ENCODE data around the gene WRNIP1.
"Not testable (repeated sequence)": the region's sequence is repeated elsewhere in the genome, so short reads cannot be mapped to it uniquely, and the experiment has no call there.

WRNIP1 gene

DNA sequence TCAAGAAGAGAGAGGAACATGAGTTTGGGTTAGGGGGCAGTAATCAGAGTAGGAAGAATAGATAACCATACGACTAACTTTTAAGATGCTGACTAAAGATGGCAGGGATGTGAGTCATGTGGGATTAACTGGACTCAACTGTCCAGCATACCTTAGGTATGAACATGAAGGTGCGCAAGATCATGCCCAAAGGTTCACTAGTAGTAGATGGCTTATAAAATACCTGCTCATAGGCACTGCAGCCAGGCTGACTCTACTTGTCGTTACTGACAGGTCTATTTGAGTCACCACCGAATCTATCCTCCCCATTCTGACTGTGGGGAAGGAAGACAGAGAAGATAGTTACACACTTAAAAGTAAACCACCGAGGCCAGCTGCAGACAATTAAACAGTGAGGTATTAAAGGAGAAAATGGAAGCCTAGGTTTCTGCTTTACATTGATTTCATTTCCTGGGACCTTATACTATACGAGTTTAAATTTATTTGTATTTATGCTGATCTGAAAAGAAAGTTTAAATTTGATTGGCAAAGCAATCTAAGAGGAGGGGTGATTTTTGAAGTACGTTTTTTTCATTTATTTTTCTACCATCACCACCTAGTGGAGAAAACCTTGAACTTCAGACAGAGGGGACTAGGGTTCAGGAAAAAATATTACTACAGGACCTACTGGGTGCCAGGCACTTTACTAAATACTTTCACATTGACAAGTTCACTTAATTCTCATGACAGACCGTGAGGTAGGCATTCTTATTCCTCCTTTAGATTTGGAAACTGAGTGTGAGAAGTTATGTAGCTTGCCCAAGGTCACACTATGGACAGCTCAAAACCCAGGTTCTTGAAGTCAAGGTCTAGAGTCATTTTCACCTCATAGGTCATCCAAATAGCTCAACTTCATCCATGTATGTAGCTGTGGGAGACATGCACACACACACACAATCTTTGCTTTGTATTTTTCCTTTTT lies 4.0 kb upstream of the WRNIP1 start:
- TF ChIP-seq, protein P1, sequence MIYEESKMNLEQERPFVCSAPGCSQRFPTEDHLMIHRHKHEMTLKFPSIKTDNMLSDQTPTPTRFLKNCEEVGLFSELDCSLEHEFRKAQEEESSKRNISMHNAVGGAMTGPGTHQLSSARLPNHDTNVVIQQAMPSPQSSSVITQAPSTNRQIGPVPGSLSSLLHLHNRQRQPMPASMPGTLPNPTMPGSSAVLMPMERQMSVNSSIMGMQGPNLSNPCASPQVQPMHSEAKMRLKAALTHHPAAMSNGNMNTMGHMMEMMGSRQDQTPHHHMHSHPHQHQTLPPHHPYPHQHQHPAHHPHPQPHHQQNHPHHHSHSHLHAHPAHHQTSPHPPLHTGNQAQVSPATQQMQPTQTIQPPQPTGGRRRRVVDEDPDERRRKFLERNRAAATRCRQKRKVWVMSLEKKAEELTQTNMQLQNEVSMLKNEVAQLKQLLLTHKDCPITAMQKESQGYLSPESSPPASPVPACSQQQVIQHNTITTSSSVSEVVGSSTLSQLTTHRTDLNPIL (CRISPR knock-in tag; IDR thresholded peaks at IDR 0.05; ENCODE audit: low read depth), result no peak
- TF ChIP-seq ZFP3 (CRISPR knock-in tag; IDR thresholded peaks at IDR 0.05), result no peak
- TF ChIP-seq RARB (CRISPR knock-in tag; IDR thresholded peaks at IDR 0.05), result no peak
- no peak for TF ChIP-seq ZFP30 (CRISPR knock-in tag; IDR thresholded peaks at IDR 0.05)
- TF ChIP-seq ZC3H10 (CRISPR knock-in tag; IDR thresholded peaks at IDR 0.05), result no peak
- TF ChIP-seq GLIS3 (CRISPR knock-in tag; IDR thresholded peaks at IDR 0.05), result no peak
- TF ChIP-seq ISL1 (CRISPR knock-in tag; IDR thresholded peaks at IDR 0.05), result no peak
- TF ChIP-seq ESRRG (CRISPR knock-in tag; IDR thresholded peaks at IDR 0.05), result no peak
- TF ChIP-seq, protein P2, sequence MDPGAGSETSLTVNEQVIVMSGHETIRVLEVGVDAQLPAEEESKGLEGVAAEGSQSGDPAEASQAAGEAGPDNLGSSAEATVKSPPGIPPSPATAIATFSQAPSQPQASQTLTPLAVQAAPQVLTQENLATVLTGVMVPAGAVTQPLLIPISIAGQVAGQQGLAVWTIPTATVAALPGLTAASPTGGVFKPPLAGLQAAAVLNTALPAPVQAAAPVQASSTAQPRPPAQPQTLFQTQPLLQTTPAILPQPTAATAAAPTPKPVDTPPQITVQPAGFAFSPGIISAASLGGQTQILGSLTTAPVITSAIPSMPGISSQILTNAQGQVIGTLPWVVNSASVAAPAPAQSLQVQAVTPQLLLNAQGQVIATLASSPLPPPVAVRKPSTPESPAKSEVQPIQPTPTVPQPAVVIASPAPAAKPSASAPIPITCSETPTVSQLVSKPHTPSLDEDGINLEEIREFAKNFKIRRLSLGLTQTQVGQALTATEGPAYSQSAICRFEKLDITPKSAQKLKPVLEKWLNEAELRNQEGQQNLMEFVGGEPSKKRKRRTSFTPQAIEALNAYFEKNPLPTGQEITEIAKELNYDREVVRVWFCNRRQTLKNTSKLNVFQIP (CRISPR knock-in tag; IDR thresholded peaks at IDR 0.05; ENCODE audit: borderline replicate concordance, low read depth), result no peak
- no peak for TF ChIP-seq TCF4 (CRISPR knock-in tag; IDR thresholded peaks at IDR 0.05; ENCODE audit: borderline replicate concordance)
- no peak for TF ChIP-seq TOX (CRISPR knock-in tag; IDR thresholded peaks at IDR 0.05; ENCODE audit: borderline replicate concordance)
- no peak for TF ChIP-seq ZNF70 (CRISPR knock-in tag; IDR thresholded peaks at IDR 0.05)
- ATAC-seq, result no peak

DNA sequence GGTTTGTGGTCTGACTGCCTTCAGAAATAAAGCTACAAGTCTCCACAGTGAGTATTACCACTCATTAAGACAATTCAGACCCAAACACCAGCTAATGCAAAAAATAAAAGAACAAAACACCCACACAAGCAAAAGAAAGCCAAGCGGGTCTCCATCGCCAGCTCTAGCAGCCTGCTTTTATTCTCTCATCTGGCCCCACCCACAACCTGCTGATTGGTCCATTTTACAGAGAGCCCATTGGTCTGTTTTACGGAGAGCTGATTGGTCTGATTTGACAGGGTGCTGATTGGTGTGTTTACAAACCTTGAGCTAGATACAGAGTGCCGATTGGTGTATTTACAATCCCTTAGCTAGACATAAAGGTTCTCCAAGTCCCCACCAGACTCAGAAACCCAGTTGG lies 2.3 kb upstream of the WRNIP1 start:
- ATAC-seq, result not testable (repeated sequence)

DNA sequence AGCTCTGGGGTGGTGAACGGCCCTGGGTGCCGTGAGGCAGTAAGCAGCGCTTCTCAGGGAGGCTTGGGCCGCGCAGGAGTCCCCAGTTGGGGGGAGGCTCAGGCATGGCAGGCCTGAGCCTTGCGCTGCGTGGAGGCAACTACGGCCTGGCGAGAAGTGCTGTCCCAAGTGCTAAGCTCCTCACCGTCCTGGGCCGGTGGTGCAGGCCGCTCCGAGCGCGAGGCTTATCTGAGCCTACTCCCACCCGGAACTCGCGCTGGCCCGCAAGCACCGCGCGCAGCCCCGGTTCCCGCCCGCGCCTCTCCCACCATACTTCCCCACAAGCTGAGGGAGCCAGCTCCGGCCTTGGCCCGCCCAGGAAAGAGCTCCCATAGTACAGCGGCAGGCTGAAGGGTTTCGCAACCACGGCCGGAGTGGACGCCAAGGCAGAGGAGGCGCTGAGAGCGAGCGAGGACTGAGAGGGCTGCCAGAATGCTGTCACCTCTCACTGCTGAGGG lies 1.8 kb upstream of the WRNIP1 start:
- TF ChIP-seq BACH2 (CRISPR knock-in tag; IDR thresholded peaks at IDR 0.05; ENCODE audit: borderline replicate concordance), result no peak
- ATAC-seq, result no peak

DNA sequence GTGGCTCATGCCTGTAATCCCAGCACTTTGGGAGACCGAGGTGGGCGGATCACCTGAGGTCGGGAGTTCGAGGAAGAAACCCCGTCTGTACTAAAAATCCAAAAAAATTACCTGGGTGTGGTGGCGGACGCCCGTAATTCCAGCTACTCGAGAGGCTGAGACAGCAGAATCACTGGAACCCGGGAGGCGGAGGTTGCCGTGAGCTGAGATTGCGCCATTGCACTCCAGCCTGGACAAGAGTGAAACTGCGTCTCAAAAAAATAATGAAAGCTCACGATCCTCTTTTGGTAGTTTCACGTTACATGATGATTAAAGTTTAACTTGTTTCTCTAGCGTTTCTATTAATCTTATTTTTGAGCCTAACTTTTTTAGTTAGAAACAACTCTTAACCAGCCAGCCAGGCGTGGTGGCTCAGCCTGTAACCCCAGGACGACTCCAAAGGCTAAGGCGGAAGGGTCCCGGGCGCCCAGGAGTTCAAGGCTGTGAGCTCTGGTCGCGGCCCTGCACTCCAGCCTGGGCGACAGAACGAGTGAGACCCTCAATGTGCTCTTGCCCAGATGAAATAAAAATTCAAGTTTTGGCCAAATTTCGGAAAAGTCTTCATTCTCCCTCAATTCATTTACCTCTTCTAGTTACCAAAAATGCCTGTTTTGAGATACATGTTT lies 1.2 kb upstream of the WRNIP1 start:
- no peak for ATAC-seq
- TF ChIP-seq, protein P3, sequence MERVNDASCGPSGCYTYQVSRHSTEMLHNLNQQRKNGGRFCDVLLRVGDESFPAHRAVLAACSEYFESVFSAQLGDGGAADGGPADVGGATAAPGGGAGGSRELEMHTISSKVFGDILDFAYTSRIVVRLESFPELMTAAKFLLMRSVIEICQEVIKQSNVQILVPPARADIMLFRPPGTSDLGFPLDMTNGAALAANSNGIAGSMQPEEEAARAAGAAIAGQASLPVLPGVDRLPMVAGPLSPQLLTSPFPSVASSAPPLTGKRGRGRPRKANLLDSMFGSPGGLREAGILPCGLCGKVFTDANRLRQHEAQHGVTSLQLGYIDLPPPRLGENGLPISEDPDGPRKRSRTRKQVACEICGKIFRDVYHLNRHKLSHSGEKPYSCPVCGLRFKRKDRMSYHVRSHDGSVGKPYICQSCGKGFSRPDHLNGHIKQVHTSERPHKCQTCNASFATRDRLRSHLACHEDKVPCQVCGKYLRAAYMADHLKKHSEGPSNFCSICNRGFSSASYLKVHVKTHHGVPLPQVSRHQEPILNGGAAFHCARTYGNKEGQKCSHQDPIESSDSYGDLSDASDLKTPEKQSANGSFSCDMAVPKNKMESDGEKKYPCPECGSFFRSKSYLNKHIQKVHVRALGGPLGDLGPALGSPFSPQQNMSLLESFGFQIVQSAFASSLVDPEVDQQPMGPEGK (CRISPR knock-in tag; IDR thresholded peaks at IDR 0.05; ENCODE audit: borderline replicate concordance), result no peak
- TF ChIP-seq ZFP30 (CRISPR knock-in tag; IDR thresholded peaks at IDR 0.05) (no peak), ESRRG (CRISPR knock-in tag; IDR thresholded peaks at IDR 0.05) (no peak), SNAI2 (CRISPR knock-in tag; IDR thresholded peaks at IDR 0.05) (no peak), BACH2 (CRISPR knock-in tag; IDR thresholded peaks at IDR 0.05; ENCODE audit: borderline replicate concordance) (no peak), TCF4 (CRISPR knock-in tag; IDR thresholded peaks at IDR 0.05; ENCODE audit: borderline replicate concordance) (no peak), ZNF565 (CRISPR knock-in tag; conservative IDR thresholded peaks at IDR 0.05; ENCODE audit: low read depth) (no peak), ZNF8 (CRISPR knock-in tag; IDR thresholded peaks at IDR 0.05) (no peak)
- TF ChIP-seq, protein P2 (CRISPR knock-in tag; IDR thresholded peaks at IDR 0.05; ENCODE audit: borderline replicate concordance, low read depth), result no peak
- TF ChIP-seq, protein P4, sequence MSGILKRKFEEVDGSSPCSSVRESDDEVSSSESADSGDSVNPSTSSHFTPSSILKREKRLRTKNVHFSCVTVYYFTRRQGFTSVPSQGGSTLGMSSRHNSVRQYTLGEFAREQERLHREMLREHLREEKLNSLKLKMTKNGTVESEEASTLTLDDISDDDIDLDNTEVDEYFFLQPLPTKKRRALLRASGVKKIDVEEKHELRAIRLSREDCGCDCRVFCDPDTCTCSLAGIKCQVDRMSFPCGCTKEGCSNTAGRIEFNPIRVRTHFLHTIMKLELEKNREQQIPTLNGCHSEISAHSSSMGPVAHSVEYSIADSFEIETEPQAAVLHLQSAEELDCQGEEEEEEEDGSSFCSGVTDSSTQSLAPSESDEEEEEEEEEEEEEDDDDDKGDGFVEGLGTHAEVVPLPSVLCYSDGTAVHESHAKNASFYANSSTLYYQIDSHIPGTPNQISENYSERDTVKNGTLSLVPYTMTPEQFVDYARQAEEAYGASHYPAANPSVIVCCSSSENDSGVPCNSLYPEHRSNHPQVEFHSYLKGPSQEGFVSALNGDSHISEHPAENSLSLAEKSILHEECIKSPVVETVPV (CRISPR knock-in tag; IDR thresholded peaks at IDR 0.05), result no peak
